Transverse colon (tissue), 3 donors: Measurements from ENCODE around the gene NAGLU.

ENCODE experiments used
- CTCF ChIP-seq, 5 experiments: fragments of 200-600 bp in 3 of 5; fragments of 450-650 bp in 2 of 5; sonication (generic) in 3 of 5; IDR thresholded peaks; 1 replicate in 2 of 5; 2 replicates in 3 of 5; pipeline ENCODE4 v1.5.1; 2016 to 2017; ENCODE audit warnings: antibody characterized with exemption in 5 of 5, inconsistent platforms in 3 of 5, mild to moderate bottlenecking in 2 of 5, moderate library complexity in 1 of 5
- EP300 ChIP-seq: sonication (generic); formaldehyde crosslinking; IDR thresholded peaks from one replicate; pipeline ENCODE4 v1.6.1; 2017; ENCODE audit warnings: antibody characterized with exemption, low read depth

DNA sequence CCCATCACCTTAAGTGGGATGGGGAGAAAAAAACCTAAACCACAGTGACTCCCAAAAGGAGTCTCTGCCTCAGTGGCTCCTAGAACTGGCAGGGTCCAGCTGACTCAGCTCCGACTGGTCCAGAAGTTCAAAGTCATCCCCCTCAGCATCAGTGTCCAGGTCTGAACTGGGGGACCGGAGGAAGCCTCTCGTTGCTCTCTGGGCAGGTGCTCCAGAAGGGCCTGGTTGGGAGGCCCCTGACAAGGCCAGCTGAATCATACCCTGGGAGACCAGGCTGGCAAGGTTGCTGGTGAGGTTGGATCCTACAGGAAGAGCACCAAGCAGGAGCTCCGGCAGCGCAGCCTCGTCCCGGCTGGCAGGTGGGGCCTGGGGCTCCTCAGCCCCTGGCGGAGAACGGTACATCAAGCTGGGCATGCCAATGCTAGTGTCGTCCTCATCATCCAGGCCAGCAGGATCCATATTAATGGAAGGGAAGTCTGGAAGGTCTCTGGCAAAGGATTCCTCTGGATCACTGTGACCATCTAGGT, 45.8 kb downstream of the NAGLU start:
- TF ChIP-seq CTCF (IDR thresholded peaks at IDR 0.05) (no peak), EP300 (no peak)
